Lung (tissue), 12 donors: Measurements from ENCODE around the gene GOLPH3. TPM values are rescaled to one million over a fixed set of nuclear protein-coding genes. Genes with fewer than 3 reads are reported as not detected.
A peak's percentile ranks its signal among the peaks of the same experiment; 100 is the strongest.
"Not testable (repeated sequence)": the region's sequence is repeated elsewhere in the genome, so short reads cannot be mapped to it uniquely, and the experiment has no call there.

Experiments
- ATAC-seq: fragments of 200-7000 bp; cut with Tn5 transposase; one replicate; pipeline ENCODE4 v1.9.1; 2020; ENCODE audit warnings: moderate number of reproducible peaks; ENCODE audit not compliant: insufficient read depth, low FRiP score
- DNase-seq, 3 donors: peaks; one replicate each; pipeline ENCODE4 v3.0.0-alpha.2; 2013 to 2017
- H3K27ac ChIP-seq, 2 donors: one replicate each; pipeline ENCODE4 v1.5.1; 2013; ENCODE audit warnings: mild to moderate bottlenecking in 2 of 2, moderate library complexity in 2 of 2, control low read depth in 1 of 2, inconsistent platforms in 1 of 2, low read depth in 1 of 2, low read length in 1 of 2
- H3K27me3 ChIP-seq, 3 donors: one replicate each; pipeline ENCODE4 v1.5.1; 2013; ENCODE audit warnings: low read length in 2 of 3; ENCODE audit not compliant: control insufficient read depth in 3 of 3, insufficient read depth in 3 of 3
- H3K36me3 ChIP-seq, 4 donors: one replicate each; pipeline ENCODE4 v1.5.1; 2013; ENCODE audit warnings: low read length in 4 of 4, mild to moderate bottlenecking in 1 of 4, moderate library complexity in 1 of 4; ENCODE audit not compliant: control insufficient read depth in 4 of 4, insufficient read depth in 4 of 4
- H3K4me1 ChIP-seq, 5 donors: one replicate each; pipeline ENCODE4 v1.5.1; 2013; ENCODE audit warnings: low read length in 5 of 5, mild to moderate bottlenecking in 2 of 5, moderate library complexity in 1 of 5; ENCODE audit not compliant: control insufficient read depth in 5 of 5, insufficient read depth in 5 of 5
- H3K4me3 ChIP-seq: one replicate; pipeline ENCODE4 v1.5.1; 2013; ENCODE audit warnings: mild to moderate bottlenecking, control low read depth, moderate library complexity
- H3K9ac ChIP-seq, 2 donors: one replicate each; pipeline ENCODE4 v1.5.1; 2013; ENCODE audit warnings: low read length in 2 of 2, control low read depth in 1 of 2; ENCODE audit not compliant: insufficient read depth in 1 of 2
- H3K9me3 ChIP-seq, 4 donors: one replicate each; pipeline ENCODE4 v1.5.1; 2013; ENCODE audit warnings: low read length in 3 of 4, mild to moderate bottlenecking in 1 of 4, moderate library complexity in 1 of 4; ENCODE audit not compliant: control insufficient read depth in 4 of 4, insufficient read depth in 3 of 4
- CTCF ChIP-seq: IDR thresholded peaks from 2 replicates; pipeline ENCODE4 v1.5.1; 2012; ENCODE audit warnings: mild to moderate bottlenecking; ENCODE audit errors: control extremely low read depth, extremely low read depth
- WGBS, 2 donors: extraction: QIAGEN DNeasy Blood & Tissue Kit; methylation state at CpG; one replicate each; pipeline ENCODE4 v1.1.7; 2013; 5-methylcytosine and 5-hydroxymethylcytosine counted together
- polyA plus RNA-seq, 2 donors: library from polyadenylated mRNA; stranded (reverse); fragments of 200-250 nt; gene quantifications; one replicate each; pipeline ENCODE4 v1.2.1, GENCODE V29; 2013
- total RNA-seq, 2 donors: library from RNA; depleted of rRNA in 1 of 2; stranded (reverse); fragments of >200 nt in 1 of 2; gene quantifications; one replicate each; pipeline ENCODE4 v1.2.1, GENCODE V29; 2014 to 2021
- donor health status: control.
- donor health status: control.
- donor health status: Bipolar disorder and iron deficiency.
- donor health status: healthy.
- donor health status: DM: yes; HTN: yes; CAD: no.

Gene GOLPH3
- total and polyA plus RNA-seq, 4 donors, result 52.2 to 112 (median 69.9) TPM

GRCh38 chr5:32172923-32173266, 1.2 kb downstream of the GOLPH3 start:
- Histone ChIP-seq H3K9ac (peak overlapping the region; percentile 80 to 97), H3K4me3 (peak overlapping the region; percentile 39), H3K36me3 (peaks cover 3 to 14% (median 6%) of the 10 kb centered on the region in 4 donors), H3K9me3 (no peaks in the 10 kb centered on the region), H3K4me1 (peaks cover 5 to 23% (median 12%) of the 10 kb centered on the region in 5 donors), H3K27me3 (no peaks in the 10 kb centered on the region), H3K27ac (peak overlapping the region in 1 of 2 donors; percentile 94)
- no peak for ATAC-seq
- TF ChIP-seq CTCF, result no peak
- DNase-seq, result no peak
- 0 to 1% methylated on average over 4 of the region's 4 CpGs for WGBS, 2 donors

- WGBS, 2 donors, result 4 to 7% methylated on average over 34 of the region's 34 CpGs
- Histone ChIP-seq H3K9ac (peak overlapping the region; percentile 80 to 97), H3K36me3 (peaks cover 4 to 19% (median 9%) of the 10 kb centered on the region in 4 donors), H3K4me3 (peak overlapping the region; percentile 60), H3K4me1 (peaks cover 6 to 23% (median 12%) of the 10 kb centered on the region in 5 donors), H3K27ac (peak overlapping the region; percentile 3 to 53)
- not testable (repeated sequence) for H3K9me3 ChIP-seq, ATAC-seq, H3K27me3 ChIP-seq
- peak in 2 of 3 donors; percentile 43 to 60 for DNase-seq
Measured at GRCh38 chr5:32172186-32172911, 1.8 kb downstream of the GOLPH3 start.

- peak in 2 of 3 donors; percentile 92 to 95 for DNase-seq
- Histone ChIP-seq H3K9ac (peak overlapping the region in 1 of 2 donors; percentile 20), H3K4me3 (no peak overlapping the region), H3K27ac (no peak overlapping the region), H3K27me3 (no peaks in the 10 kb centered on the region), H3K36me3 (peaks cover 4 to 19% (median 9%) of the 10 kb centered on the region in 4 donors), H3K9me3 (no peaks in the 10 kb centered on the region), H3K4me1 (peaks cover 8 to 30% (median 13%) of the 10 kb centered on the region in 5 donors)
- WGBS, 2 donors, result 59 to 62% methylated on average over 5 of the region's 5 CpGs
- TF ChIP-seq CTCF, result no peak
- ATAC-seq, result no peak
Measured at GRCh38 chr5:32170303-32171151, 3.6 kb downstream of the GOLPH3 start.

- Histone ChIP-seq H3K4me3 (no peak overlapping the region), H3K36me3 (peaks cover 4 to 15% (median 11%) of the 10 kb centered on the region in 4 donors), H3K9ac (no peak overlapping the region), H3K4me1 (peaks cover 11 to 30% (median 13%) of the 10 kb centered on the region in 5 donors), H3K9me3 (no peaks in the 10 kb centered on the region), H3K27ac (no peak overlapping the region), H3K27me3 (no peaks in the 10 kb centered on the region)
- DNase-seq (peak in 2 of 3 donors; percentile 39 to 57), ATAC-seq (no peak)
- no peak for TF ChIP-seq CTCF
- WGBS, 2 donors, result 87 to 93% methylated on average over 9 of the region's 9 CpGs
Measured at GRCh38 chr5:32168460-32169033, 5.6 kb downstream of the GOLPH3 start.
